Nephron (organoid): ENCODE results near the gene RAB20.

Source experiments
- H3K27ac Mint-ChIP-seq, 3 experiments: 2 replicates each; pipeline ENCODE4 v1.8.0; 2020; ENCODE audit warnings: mixed read lengths in 3 of 3, mild to moderate bottlenecking in 2 of 3, moderate library complexity in 1 of 3
- H3K27me3 Mint-ChIP-seq: 2 replicates; pipeline ENCODE4 v1.8.0; 2021; ENCODE audit warnings: low read depth, mild to moderate bottlenecking, moderate library complexity, mixed read lengths
- H3K36me3 Mint-ChIP-seq: 2 replicates; pipeline ENCODE4 v1.8.0; 2020; ENCODE audit warnings: low read depth, mixed read lengths
- H3K4me1 Mint-ChIP-seq: 2 replicates; pipeline ENCODE4 v1.8.0; 2020; ENCODE audit warnings: mixed read lengths
- H3K4me3 Mint-ChIP-seq, 3 experiments: 2 replicates each; pipeline ENCODE4 v1.8.0; 2020; ENCODE audit warnings: mild to moderate bottlenecking in 3 of 3, mixed read lengths in 3 of 3, moderate library complexity in 2 of 3
- H3K9me3 Mint-ChIP-seq: 2 replicates; pipeline ENCODE4 v1.8.0; 2020; ENCODE audit warnings: mixed read lengths
- CTCF ChIP-seq, 3 experiments: fragments of 200-600 bp; sonication (generic); IDR thresholded peaks; one replicate each; pipeline ENCODE4 v1.5.0; 2021; ENCODE audit warnings: antibody characterized with exemption in 3 of 3; ENCODE audit not compliant: unreplicated experiment in 3 of 3

Gene RAB20

GRCh38 chr13:110519046-110519445 is 42.5 kb downstream of the RAB20 start:
- Mint-ChIP-seq H3K9me3 (no peaks in the 10 kb centered on the region), H3K4me1 (no peaks in the 10 kb centered on the region), H3K27ac (no peak overlapping the region), H3K4me3 (no peak overlapping the region), H3K36me3 (peaks cover 13% of the 10 kb centered on the region), H3K27me3 (no peaks in the 10 kb centered on the region)
- TF ChIP-seq CTCF (IDR thresholded peaks at IDR 0.05; ENCODE audit: unreplicated experiment in 3 of 3), result no peak

GRCh38 chr13:110518571-110518970 is 43.0 kb downstream of the RAB20 start:
- no peaks in the 10 kb centered on the region for H3K27me3 Mint-ChIP-seq
- no peaks in the 10 kb centered on the region for H3K4me1 Mint-ChIP-seq

DNA sequence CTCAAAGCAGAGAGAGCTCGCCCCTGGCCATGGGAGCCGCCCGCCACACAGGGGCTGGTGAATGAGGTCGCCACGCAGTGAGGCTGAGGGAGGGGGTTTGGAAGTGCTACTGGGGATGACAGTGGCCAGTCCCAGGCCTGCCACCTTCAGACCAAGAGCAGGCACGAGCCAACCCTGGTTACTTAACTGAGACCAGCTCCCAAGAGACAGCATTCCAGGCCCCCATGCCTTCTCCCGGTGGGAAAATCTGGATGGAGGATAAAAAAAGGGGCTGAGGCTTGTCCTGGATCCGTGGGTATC is 43.3 kb downstream of the RAB20 start:
- no peak for TF ChIP-seq CTCF (IDR thresholded peaks at IDR 0.05; ENCODE audit: unreplicated experiment in 3 of 3)
- Mint-ChIP-seq H3K4me1 (no peaks in the 10 kb centered on the region), H3K9me3 (no peaks in the 10 kb centered on the region), H3K27ac (no peak overlapping the region), H3K4me3 (no peak overlapping the region), H3K27me3 (no peaks in the 10 kb centered on the region), H3K36me3 (peaks cover 18% of the 10 kb centered on the region)

More at GRCh38 chr13:110518571-110518970, 43.0 kb downstream of the RAB20 start:
- TF ChIP-seq CTCF (IDR thresholded peaks at IDR 0.05; ENCODE audit: unreplicated experiment in 3 of 3), result no peak
- peaks cover 18% of the 10 kb centered on the region for H3K36me3 Mint-ChIP-seq
- no peaks in the 10 kb centered on the region for H3K9me3 Mint-ChIP-seq
- H3K4me3 Mint-ChIP-seq, result no peak overlapping the region
- no peak overlapping the region for H3K27ac Mint-ChIP-seq

- no peaks in the 10 kb centered on the region for H3K27me3 Mint-ChIP-seq
- TF ChIP-seq CTCF (IDR thresholded peaks at IDR 0.05; ENCODE audit: unreplicated experiment in 3 of 3), result no peak
- no peak overlapping the region for H3K4me3 Mint-ChIP-seq
- H3K36me3 Mint-ChIP-seq, result peaks cover 22% of the 10 kb centered on the region
- H3K4me1 Mint-ChIP-seq, result no peaks in the 10 kb centered on the region
- no peaks in the 10 kb centered on the region for H3K9me3 Mint-ChIP-seq
- no peak overlapping the region for H3K27ac Mint-ChIP-seq
Observed at GRCh38 chr13:110517505-110518225, 43.9 kb downstream of the RAB20 start.

DNA sequence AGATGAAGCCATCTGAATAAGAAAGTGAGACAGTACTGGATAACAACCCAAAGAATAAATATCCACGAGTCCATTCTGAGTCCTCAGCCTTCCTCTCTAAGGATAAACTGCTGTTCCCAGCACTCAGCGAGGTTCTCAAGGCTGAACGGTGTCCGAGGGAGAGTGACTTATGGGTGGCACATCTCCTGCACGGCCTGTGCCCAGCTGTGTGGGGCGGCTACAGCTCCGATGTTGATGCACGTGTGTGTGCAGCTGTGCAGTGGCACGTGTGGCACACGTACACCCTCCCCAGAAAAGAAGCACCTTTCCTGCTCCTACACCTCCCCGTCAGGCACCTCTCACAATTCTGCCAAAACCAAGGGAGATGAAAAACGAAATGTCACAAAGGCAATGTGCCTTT is 45.0 kb downstream of the RAB20 start:
- Mint-ChIP-seq H3K4me3 (no peak overlapping the region), H3K27me3 (no peaks in the 10 kb centered on the region), H3K4me1 (no peaks in the 10 kb centered on the region), H3K9me3 (no peaks in the 10 kb centered on the region), H3K36me3 (peaks cover 32% of the 10 kb centered on the region), H3K27ac (no peak overlapping the region)
- TF ChIP-seq CTCF (IDR thresholded peaks at IDR 0.05; ENCODE audit: unreplicated experiment in 3 of 3), result no peak

DNA sequence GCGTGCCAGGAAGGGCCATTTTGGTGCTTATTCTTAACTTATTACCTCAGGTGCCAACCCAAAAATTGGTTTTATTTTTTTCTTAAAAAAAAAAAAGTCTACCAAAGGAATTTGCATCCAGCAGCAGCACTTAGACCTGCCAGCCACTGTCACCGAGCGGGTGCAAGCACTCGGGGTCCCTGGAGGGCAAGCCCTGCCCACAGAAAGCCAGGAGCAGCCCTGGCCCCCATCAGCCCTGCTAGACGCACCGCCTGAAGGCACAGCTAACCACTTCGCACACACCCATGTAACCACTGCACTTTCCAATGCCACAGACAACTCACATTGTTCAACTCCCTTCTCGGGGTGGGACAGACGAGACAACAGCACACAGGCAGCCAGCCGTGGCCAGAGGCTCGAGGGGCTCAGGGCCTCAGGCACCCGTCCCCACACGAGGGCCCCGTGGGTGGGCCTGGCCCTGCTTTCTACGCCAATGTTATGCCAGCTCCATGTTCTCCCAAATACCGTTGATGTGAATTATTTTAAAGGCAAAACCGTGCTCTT is 49.3 kb downstream of the RAB20 start:
- Mint-ChIP-seq H3K27ac (no peak overlapping the region), H3K27me3 (no peaks in the 10 kb centered on the region), H3K9me3 (no peaks in the 10 kb centered on the region), H3K4me1 (peaks cover 9% of the 10 kb centered on the region), H3K36me3 (peaks cover 48% of the 10 kb centered on the region), H3K4me3 (no peak overlapping the region)
- TF ChIP-seq CTCF (IDR thresholded peaks at IDR 0.05; ENCODE audit: unreplicated experiment in 3 of 3), result no peak
